ENCODE measurements around the gene SPECC1. TPM values are rescaled to one million over a fixed set of nuclear protein-coding genes. Genes with fewer than 3 reads are reported as not detected.

The SPECC1 gene
- total and polyA plus RNA-seq, 9 of the 15 experiments (the other 6 are each of a cell fraction or from before 2014, with no cell fraction given) = 2.4 to 19.6 (median 14.7) TPM

GRCh38 chr17:20266806-20267458 is 257.8 kb downstream of the SPECC1 start:
- Histone ChIP-seq H3K79me2 (ENCODE audit: control insufficient read depth, insufficient read depth, low read length) (no peaks in the 10 kb centered on the region), H3K4me1 (replicated peaks in 1 of 2; ENCODE audit: control insufficient read depth in 2 of 2, insufficient read depth in 2 of 2, low read length in 2 of 2) (peaks cover 4 to 19% of the 10 kb centered on the region in 2 experiments; a peak in 4 of 5 replicates), H3K4me2 (ENCODE audit: insufficient read depth, low read length) (peak overlapping the region; percentile 32; the same call in 1 of the 2 replicates), H3K9me3 (replicated peaks; ENCODE audit: control insufficient read depth, insufficient read depth, low read depth, low read length) (no peaks in the 10 kb centered on the region), H3K27me3 (ENCODE audit: control insufficient read depth in 2 of 2, insufficient read depth in 2 of 2, low read length in 2 of 2) (no peaks in the 10 kb centered on the region), H3K36me3 (ENCODE audit: control insufficient read depth, insufficient read depth, low read length) (no peaks in the 10 kb centered on the region; the same call in 2 of the 3 replicates), H3K9me1 (ENCODE audit: control insufficient read depth, insufficient read depth, low read length) (no peaks in the 10 kb centered on the region), H3K9ac (ENCODE audit: insufficient read depth in 1 of 2, low read depth in 2 of 2, low read length in 2 of 2) (no peak overlapping the region; a peak in 1 of 4 replicates), H3K4me3 (no peak overlapping the region), H3K27ac (ENCODE audit: extremely low read depth, low read depth, low read length) (peak overlapping the region; percentile 46; the same call in 1 of the 3 replicates), H2AFZ (ENCODE audit: low read depth, low read length) (peak overlapping the region; percentile 32; the same call in 1 of the 2 replicates), H4K20me1 (replicated peaks; ENCODE audit: control insufficient read depth, insufficient read depth, low read length) (no peaks in the 10 kb centered on the region)
- ChIA-PET CTCF (ENCODE audit: low intra/inter-chr PET ratio) (no interaction called here), POLR2A (no interaction called here)
- peak; percentile 84 for ATAC-seq
- in situ Hi-C loops (cut with MboI) (no loop called here), intact Hi-C loops (cut with micrococcal nuclease) (no loop called here)
- FAIRE-seq = peak; percentile 90
- peak; percentile 23 to 75 (median 42) for DNase-seq (ENCODE audit: extremely low read depth in 1 of 4, low spot score in 3 of 4)
- TF ChIP-seq YY1 (IDR thresholded peaks at IDR 0.05; ENCODE audit: borderline replicate concordance in 1 of 3, control insufficient read depth in 1 of 3, extremely low read depth in 1 of 3, insufficient read depth in 3 of 3, insufficient read length in 1 of 3, insufficient replicate concordance in 2 of 3, low read depth in 1 of 3, low read length in 2 of 3) (peak in 1 of 3 experiments; percentile 8), MEIS2 (IDR thresholded peaks at IDR 0.05; ENCODE audit: partially characterized antibody) (peak; percentile 33), KLF1 (tag; IDR thresholded peaks at IDR 0.05) (no peak), ARID1B (IDR thresholded peaks at IDR 0.05) (peak; percentile 36; the same call in 1 of the 2 replicates), ZKSCAN1 (IDR thresholded peaks at IDR 0.05; ENCODE audit: low read depth, low read length) (no peak), NFIC (IDR thresholded peaks at IDR 0.05) (peak; percentile 87), ZNF12 (CRISPR knock-in tag; IDR thresholded peaks at IDR 0.05) (no peak), PBX2 (CRISPR knock-in tag; IDR thresholded peaks at IDR 0.05; ENCODE audit: low read depth) (no peak), PBX2 (tag; conservative IDR thresholded peaks at IDR 0.05; ENCODE audit: low read depth) (peak; percentile 20; the same call in 1 of the 2 replicates), EGR1 (conservative IDR thresholded peaks at IDR 0.05) (no peak), ZNF79 (CRISPR knock-in tag; IDR thresholded peaks at IDR 0.05; ENCODE audit: low read depth) (no peak), ZNF584 (CRISPR knock-in tag; IDR thresholded peaks at IDR 0.05; ENCODE audit: low read depth) (0 out of 2 replicates have a peak, but pooled peaks have one; percentile 31), PHF8 (IDR thresholded peaks at IDR 0.05; ENCODE audit: borderline replicate concordance, low read length) (no peak), L3MBTL2 (IDR thresholded peaks at IDR 0.05) (peak; percentile 38; the same call in 1 of the 2 replicates), ZNF77 (CRISPR knock-in tag; IDR thresholded peaks at IDR 0.05) (no peak), SP1 (CRISPR knock-in tag; IDR thresholded peaks at IDR 0.05) (no peak)
- no TSS peak for BruUV-seq (replicated peaks)
- WGBS (ENCODE audit: insufficient coverage, low coverage, missing lambda C conversion rate) = 30% methylated on average over 11 of the region's 11 CpGs
